Hepatocyte (in vitro differentiated cells): Measurements from ENCODE around the gene PDK2.

Source experiments
- CTCF ChIP-seq: fragments of 200-600 bp; sonication (generic); IDR thresholded peaks from 2 replicates; pipeline ENCODE4 v1.5.1; 2016; ENCODE audit warnings: antibody characterized with exemption, mild to moderate bottlenecking; ENCODE audit not compliant: poor library complexity
- EZH2 ChIP-seq: fragments of 200-600 bp; sonication (generic); IDR thresholded peaks from 2 replicates; pipeline ENCODE4 v1.6.1; 2016; ENCODE audit warnings: antibody characterized with exemption, mild to moderate bottlenecking, borderline replicate concordance

- TF ChIP-seq CTCF (no peak), EZH2 (no peak)
Observed at GRCh38 chr17:50051606-50052005, 43.5 kb upstream of the PDK2 start.
